HT-29 (cell line): ENCODE data around the gene SFT2D2. TPM values are rescaled to one million over a fixed set of nuclear protein-coding genes. Genes with fewer than 3 reads are reported as not detected.

Source experiments
- small RNA-seq: library from RNA; depleted of rRNA; stranded (forward); fragments of <200 nt; gene quantifications from one replicate; pipeline ENCODE3, GENCODE V24; 2014
- total RNA-seq: library from RNA; depleted of rRNA; stranded (reverse); fragments of >200 nt; shearing (Covaris generic); gene quantifications from 2 replicates; pipeline ENCODE4 v1.2.3, GENCODE V29; 2014; rRNA removed

SFT2D2 gene
- total RNA-seq, 1 experiment from 2014 or later: 15.9 TPM

Small RNA genes within 50 kb of the gene (small RNA-seq; reads per million reads assigned to genes)
- not detected for gene AL021397.1
- gene RNU6-1310P: not detected

Other genes with a start within 250 kb of the SFT2D2 start
- gene GPR161, start 89.1 kb upstream of the SFT2D2 start, total RNA-seq: 0.29 TPM in 1 of 2 replicates, not detected in the other
- 10.7 and 16.6 TPM in 2 replicates for gene TIPRL, start 47.0 kb upstream of the SFT2D2 start, total RNA-seq
- 0.81 and 1.4 TPM in 2 replicates for gene TBX19, start 54.9 kb downstream of the SFT2D2 start, total RNA-seq